A549 (cell line): ENCODE results near the gene PHF2. TPM values are rescaled to one million over a fixed set of nuclear protein-coding genes. Genes with fewer than 3 reads are reported as not detected.

Experiments used
- ATAC-seq, 2 experiments: fragments of 200-7000 bp in 1 of 2; fragments of >200 bp in 1 of 2; cut with Nextera tagmentation in 1 of 2; cut with Tn5 transposase in 1 of 2; 3 replicates each; pipeline versions ENCODE4 v1.8.0 to v1.9.1; 2018 to 2020; ENCODE audit warnings: mild to moderate bottlenecking in 1 of 2, moderate library complexity in 1 of 2
- CTCF ChIA-PET: fragments of 300-600 bp; sonication (Branson Sonifier 250); formaldehyde crosslinking; extraction: SDS; loops from one replicate; lab custom pipeline; 2021; ENCODE audit warnings: antibody characterized with exemption, inconsistent platforms; lab: Yijun Ruan, JAX
- POLR2A ChIA-PET: fragments of 350-600 bp; formaldehyde crosslinking; extraction: SDS; loops from one replicate; lab custom pipeline; 2021; ENCODE audit warnings: antibody characterized with exemption, inconsistent platforms; lab: Yijun Ruan, JAX
- DNase-seq, 2 experiments: peaks; one replicate each; pipeline versions ENCODE4 v3.0.0 to v3.0.0-alpha.2; 2011 to 2016; ENCODE audit warnings: low read depth in 1 of 2, low spot score in 1 of 2
- FAIRE-seq: peaks from 2 replicates; lab custom pipeline; 2011; peaks lifted over from hg19 to GRCh38; lab: Jason Lieb, UNC
- H3K27ac ChIP-seq, 2 experiments: fragments of >200 bp; sonication (Bioruptor Twin); formaldehyde crosslinking; 3 replicates each; pipeline ENCODE4 v1.5.1; 2016 to 2017
- H3K4me1 ChIP-seq: fragments of >200 bp; sonication (Bioruptor Twin); formaldehyde crosslinking; 3 replicates; pipeline ENCODE4 v1.6.1; 2016
- H3K4me2 ChIP-seq: fragments of >200 bp; sonication (Bioruptor Twin); formaldehyde crosslinking; 3 replicates; pipeline ENCODE4 v1.6.1; 2016
- H3K4me3 ChIP-seq: fragments of >200 bp; sonication (Bioruptor Twin); formaldehyde crosslinking; 3 replicates; pipeline ENCODE4 v1.5.1; 2016
- H3K9me3 ChIP-seq: fragments of >200 bp; sonication (Bioruptor Twin); formaldehyde crosslinking; 3 replicates; pipeline ENCODE4 v1.6.1; 2016
- CBX8 ChIP-seq: fragments of 200-600 bp; sonication (generic); IDR thresholded peaks from 2 replicates; pipeline ENCODE4 v1.6.1; 2016
- CHD2 ChIP-seq: fragments of 150-350 bp; IDR thresholded peaks from 2 replicates; pipeline ENCODE4 v1.6.1; 2014; ENCODE audit warnings: low read length; ENCODE audit not compliant: partially characterized antibody
- ESRRA ChIP-seq: fragments of 150-350 bp; IDR thresholded peaks from 2 replicates; pipeline ENCODE4 v1.6.1; 2014; ENCODE audit warnings: mild to moderate bottlenecking, low read length, borderline replicate concordance
- FOSB ChIP-seq: fragments of 250-450 bp; sonication (Bioruptor Pico); IDR thresholded peaks from 2 replicates; pipeline ENCODE4 v1.5.0; 2020; ENCODE audit warnings: mild to moderate bottlenecking, moderate library complexity
- FOSL2 ChIP-seq, 2 experiments: fragments of 450-650 bp in 1 of 2; fragments of >200 bp in 1 of 2; sonication (Bioruptor Twin) in 1 of 2; formaldehyde crosslinking; IDR thresholded peaks; 2 replicates each; pipeline versions ENCODE4 v1.5.0 to v1.6.1; 2016 to 2020; ENCODE audit warnings: mild to moderate bottlenecking in 1 of 2, moderate library complexity in 1 of 2
- FOXS1 ChIP-seq: fragments of 250-450 bp; sonication (Bioruptor Pico); IDR thresholded peaks from 2 replicates; pipeline ENCODE4 v1.5.0; 2020; ENCODE audit warnings: mild to moderate bottlenecking, moderate library complexity
- GATA3 ChIP-seq: IDR thresholded peaks from 2 replicates; pipeline ENCODE4 v1.6.1; 2012; ENCODE audit warnings: borderline replicate concordance
- HDAC2 ChIP-seq: fragments of 200-600 bp; sonication (generic); IDR thresholded peaks from 2 replicates; pipeline ENCODE4 v1.6.1; 2016
- HMGXB4 ChIP-seq: fragments of 250-450 bp; sonication (Bioruptor Pico); IDR thresholded peaks from 2 replicates; pipeline ENCODE4 v1.5.0; 2021; ENCODE audit warnings: mild to moderate bottlenecking, moderate library complexity, borderline replicate concordance
- HOXA7 ChIP-seq: fragments of 250-450 bp; sonication (Bioruptor Pico); IDR thresholded peaks from 2 replicates; pipeline ENCODE4 v1.5.0; 2020; ENCODE audit warnings: mild to moderate bottlenecking, moderate library complexity
- JUNB ChIP-seq: fragments of >200 bp; sonication (Bioruptor Twin); formaldehyde crosslinking; IDR thresholded peaks from 2 replicates; pipeline ENCODE4 v1.6.1; 2016
- KDM5A ChIP-seq: fragments of 200-600 bp; sonication (generic); IDR thresholded peaks from 2 replicates; pipeline ENCODE4 v1.6.1; 2016; ENCODE audit warnings: antibody characterized with exemption, mild to moderate bottlenecking
- MAX ChIP-seq: IDR thresholded peaks from 2 replicates; pipeline ENCODE4 v1.6.1; 2012
- MAZ ChIP-seq: fragments of 150-350 bp; IDR thresholded peaks from 2 replicates; pipeline ENCODE4 v1.6.1; 2014; ENCODE audit warnings: antibody characterized with exemption, low read depth, low read length, borderline replicate concordance
- NFE2L2 ChIP-seq: fragments of 150-350 bp; conservative IDR thresholded peaks from 2 replicates; pipeline ENCODE4 v1.6.1; 2014; ENCODE audit warnings: low read length
- NR3C1 ChIP-seq: fragments of >200 bp; sonication (Bioruptor Twin); formaldehyde crosslinking; IDR thresholded peaks from 3 replicates; pipeline ENCODE4 v1.6.1; 2017
- PBX3 ChIP-seq: IDR thresholded peaks from 2 replicates; pipeline ENCODE4 v1.6.1; 2012
- POLR2A ChIP-seq: IDR thresholded peaks from 2 replicates; pipeline ENCODE4 v1.6.1; 2012; ENCODE audit warnings: mild to moderate bottlenecking, low read length
- POLR2AphosphoS2 ChIP-seq: conservative IDR thresholded peaks from 2 replicates; pipeline ENCODE4 v1.6.1; 2012; ENCODE audit warnings: low read length, improper control_type of control experiment, inconsistent platforms
- RARB ChIP-seq: fragments of 250-450 bp; sonication (Bioruptor Pico); IDR thresholded peaks from 2 replicates; pipeline ENCODE4 v1.8.0; 2021; ENCODE audit warnings: mild to moderate bottlenecking, moderate library complexity
- RCOR1 ChIP-seq: fragments of 150-350 bp; IDR thresholded peaks from 2 replicates; pipeline ENCODE4 v1.6.1; 2014; ENCODE audit warnings: antibody characterized with exemption, low read length, low read depth
- RNF2 ChIP-seq: fragments of 200-600 bp; sonication (generic); IDR thresholded peaks from 2 replicates; pipeline ENCODE4 v1.6.1; 2016; ENCODE audit warnings: low read depth, mild to moderate bottlenecking, antibody characterized with exemption, moderate library complexity, borderline replicate concordance
- SREBF2 ChIP-seq: fragments of 450-650 bp; IDR thresholded peaks from 2 replicates; pipeline ENCODE4 v1.6.1; 2014; ENCODE audit warnings: mild to moderate bottlenecking, moderate library complexity
- TFCP2L1 ChIP-seq: fragments of 250-450 bp; sonication (Bioruptor Pico); IDR thresholded peaks from 2 replicates; pipeline ENCODE4 v1.5.0; 2021; ENCODE audit warnings: mild to moderate bottlenecking
- ZC3H11A ChIP-seq: fragments of 450-650 bp; IDR thresholded peaks from 2 replicates; pipeline ENCODE4 v1.6.1; 2014; ENCODE audit warnings: antibody characterized with exemption, mild to moderate bottlenecking
- WGBS: methylation state at CpG from one replicate; pipeline ENCODE4 v1.1.6; 2017; ENCODE audit errors: missing lambda C conversion rate; 5-methylcytosine and 5-hydroxymethylcytosine counted together
- polyA plus RNA-seq, 4 experiments: library from polyadenylated mRNA; depleted of rRNA in 3 of 4; stranded (reverse); fragments of >200 nt; fragmentation: RNase III in 1 of 4; extraction: RNeasy Plus Mini Kit Qiagen cat#74134 plus additional on column Dnase treatment in 1 of 4; gene quantifications; 2 replicates in 3 of 4; 3 replicates in 1 of 4; pipeline ENCODE4 v1.2.3, GENCODE V29; 2011 to 2017
- TF ChIP-seq, protein P1 (sequence below): fragments of 150-350 bp; IDR thresholded peaks from 2 replicates; pipeline ENCODE4 v1.6.1; 2014; ENCODE audit warnings: low read depth, mild to moderate bottlenecking, low read length
- TF ChIP-seq, protein P2 (sequence below): fragments of 250-450 bp; sonication (Bioruptor Pico); IDR thresholded peaks from 2 replicates; pipeline ENCODE4 v1.5.0; 2020; ENCODE audit warnings: low read depth, mild to moderate bottlenecking, moderate library complexity
- TF ChIP-seq, protein P3 (sequence below): fragments of >200 bp; sonication (Bioruptor Twin); formaldehyde crosslinking; IDR thresholded peaks from 3 replicates; pipeline ENCODE4 v1.6.1; 2016

Gene PHF2
- polyA plus RNA-seq, 2 of the 4 experiments (the other 2 are of a cell fraction) = 9.6 to 12.2 TPM

DNA sequence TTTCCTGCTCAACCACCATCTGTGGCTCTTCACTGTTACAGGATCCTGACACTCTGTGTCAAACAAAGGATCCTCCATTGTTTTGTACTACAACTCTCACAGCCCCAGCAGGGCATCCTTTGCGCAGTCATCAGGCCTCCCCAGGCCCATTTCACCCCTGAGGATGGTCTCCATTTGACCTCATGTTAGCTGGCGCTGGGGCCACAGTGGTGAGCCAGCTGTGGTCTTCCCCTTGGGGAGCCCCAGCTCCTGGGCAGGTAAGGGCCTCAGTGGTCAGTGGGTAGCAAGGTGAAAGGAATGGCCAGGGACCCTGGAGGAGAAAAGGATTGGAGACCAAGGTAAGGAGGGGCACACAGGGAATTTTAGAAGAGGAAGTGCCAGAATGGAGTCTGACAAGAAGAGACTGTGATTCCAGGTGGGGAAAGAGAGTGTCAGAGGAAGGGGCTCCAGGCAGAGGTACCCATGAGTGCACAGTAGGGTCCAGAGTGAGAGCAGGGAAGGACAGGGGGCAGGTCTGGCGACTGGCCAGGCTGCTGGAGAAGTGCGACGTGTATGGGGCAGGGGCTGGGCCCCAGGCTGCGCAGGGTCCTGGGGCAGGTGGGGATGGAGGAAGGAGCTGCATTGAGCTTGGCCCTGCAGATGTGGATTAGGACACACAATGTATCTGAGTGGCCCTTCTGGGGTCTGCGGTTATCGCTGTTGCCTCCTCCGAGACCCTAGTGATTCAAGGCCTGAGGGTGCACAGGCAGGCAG, 109.9 kb downstream of the PHF2 start (continued):
- TF ChIP-seq PBX3 (no peak), CHD2 (no peak), MAX (no peak), KDM5A (no peak), HDAC2 (no peak), GATA3 (no peak), NR3C1 (no peak), SREBF2 (no peak)

- FAIRE-seq (no peak), DNase-seq (no peak), ATAC-seq (no peak)
- ChIA-PET CTCF (interaction anchor here (0.6 to 10.8 kb wide), 3 partner anchors 113 to 526 kb away, joined by 3 to 141 read pairs (median 4); no protein-coding TSS in a partner anchor), POLR2A (no interaction called here)
- H3K27ac ChIP-seq = no peak overlapping the region
- H3K4me1 ChIP-seq = no peaks in the 10 kb centered on the region
- WGBS = 37% methylated on average over 2 of the region's 3 CpGs
- H3K4me3 ChIP-seq = no peak overlapping the region
- H3K4me2 ChIP-seq = no peak overlapping the region
- H3K9me3 ChIP-seq = peaks cover 27% of the 10 kb centered on the region; the same call in 2 of the 3 replicates
- no peak for TF ChIP-seq RCOR1
- TF ChIP-seq FOXS1 (CRISPR knock-in tag) = no peak
- TF ChIP-seq GATA3 = no peak
- no peak for TF ChIP-seq ZC3H11A
- TF ChIP-seq FOSL2 (IDR thresholded peaks at IDR 0.05) = no peak
- TF ChIP-seq FOSL2 (CRISPR knock-in tag; IDR thresholded peaks at IDR 0.05) = no peak
- TF ChIP-seq FOSB (CRISPR knock-in tag) = no peak
- TF ChIP-seq KDM5A = no peak
- TF ChIP-seq ESRRA = no peak
- TF ChIP-seq, protein P1, sequence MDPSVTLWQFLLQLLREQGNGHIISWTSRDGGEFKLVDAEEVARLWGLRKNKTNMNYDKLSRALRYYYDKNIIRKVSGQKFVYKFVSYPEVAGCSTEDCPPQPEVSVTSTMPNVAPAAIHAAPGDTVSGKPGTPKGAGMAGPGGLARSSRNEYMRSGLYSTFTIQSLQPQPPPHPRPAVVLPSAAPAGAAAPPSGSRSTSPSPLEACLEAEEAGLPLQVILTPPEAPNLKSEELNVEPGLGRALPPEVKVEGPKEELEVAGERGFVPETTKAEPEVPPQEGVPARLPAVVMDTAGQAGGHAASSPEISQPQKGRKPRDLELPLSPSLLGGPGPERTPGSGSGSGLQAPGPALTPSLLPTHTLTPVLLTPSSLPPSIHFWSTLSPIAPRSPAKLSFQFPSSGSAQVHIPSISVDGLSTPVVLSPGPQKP = no peak
- TF ChIP-seq HDAC2 = no peak
- no peak for TF ChIP-seq RNF2
- TF ChIP-seq RARB (CRISPR knock-in tag) = no peak
- no peak for TF ChIP-seq JUNB
- TF ChIP-seq POLR2A = no peak
- no peak for TF ChIP-seq CBX8
- no peak for TF ChIP-seq POLR2AphosphoS2
These were observed 110.5 kb downstream of the PHF2 start for GRCh38 chr9:93686880-93687236.

- Histone ChIP-seq H3K4me3 (no peak overlapping the region), H3K27ac (no peak overlapping the region), H3K9me3 (peaks cover 29% of the 10 kb centered on the region; the same call in 2 of the 3 replicates), H3K4me1 (no peaks in the 10 kb centered on the region), H3K4me2 (no peak overlapping the region)
- DNase-seq (no peak), FAIRE-seq (no peak), ATAC-seq (no peak)
- POLR2A ChIA-PET = no interaction called here
- CTCF ChIA-PET = interaction anchor here (5.5 kb wide), 1 partner anchor 9 kb away, joined by 27 read pairs; no protein-coding TSS in a partner anchor
- 2% methylated on average over 1 of the region's 1 CpG for WGBS
- TF ChIP-seq MAX (no peak), TFCP2L1 (CRISPR knock-in tag) (no peak), MAZ (no peak), NFE2L2 (no peak), HMGXB4 (CRISPR knock-in tag) (no peak), FOXS1 (CRISPR knock-in tag) (no peak), HOXA7 (CRISPR knock-in tag) (no peak)
- TF ChIP-seq, protein P1 = no peak
- TF ChIP-seq, protein P2, sequence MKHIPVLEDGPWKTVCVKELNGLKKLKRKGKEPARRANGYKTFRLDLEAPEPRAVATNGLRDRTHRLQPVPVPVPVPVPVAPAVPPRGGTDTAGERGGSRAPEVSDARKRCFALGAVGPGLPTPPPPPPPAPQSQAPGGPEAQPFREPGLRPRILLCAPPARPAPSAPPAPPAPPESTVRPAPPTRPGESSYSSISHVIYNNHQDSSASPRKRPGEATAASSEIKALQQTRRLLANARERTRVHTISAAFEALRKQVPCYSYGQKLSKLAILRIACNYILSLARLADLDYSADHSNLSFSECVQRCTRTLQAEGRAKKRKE (CRISPR knock-in tag) = no peak
- TF ChIP-seq, protein P3, sequence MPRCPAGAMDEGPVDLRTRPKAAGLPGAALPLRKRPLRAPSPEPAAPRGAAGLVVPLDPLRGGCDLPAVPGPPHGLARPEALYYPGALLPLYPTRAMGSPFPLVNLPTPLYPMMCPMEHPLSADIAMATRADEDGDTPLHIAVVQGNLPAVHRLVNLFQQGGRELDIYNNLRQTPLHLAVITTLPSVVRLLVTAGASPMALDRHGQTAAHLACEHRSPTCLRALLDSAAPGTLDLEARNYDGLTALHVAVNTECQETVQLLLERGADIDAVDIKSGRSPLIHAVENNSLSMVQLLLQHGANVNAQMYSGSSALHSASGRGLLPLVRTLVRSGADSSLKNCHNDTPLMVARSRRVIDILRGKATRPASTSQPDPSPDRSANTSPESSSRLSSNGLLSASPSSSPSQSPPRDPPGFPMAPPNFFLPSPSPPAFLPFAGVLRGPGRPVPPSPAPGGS = no peak
These were observed 114.2 kb downstream of the PHF2 start for GRCh38 chr9:93690618-93691017.
